ENCODE results near the gene PDE2A. TPM values are rescaled to one million over a fixed set of nuclear protein-coding genes. Genes with fewer than 3 reads are reported as not detected.

PDE2A gene
- total RNA-seq, 1 donor from 2014 or later: not detected

GRCh38 chr11:72710278-72710677 lies 36.1 kb upstream of the PDE2A start:
- no peaks in the 10 kb centered on the region for H3K27me3 Mint-ChIP-seq (ENCODE audit: unreplicated experiment)

GRCh38 chr11:72709478-72710238 lies 35.4 kb upstream of the PDE2A start:
- DNase-seq (ENCODE audit: extremely low spot score, unreplicated experiment): no peak
- H3K36me3 Mint-ChIP-seq (ENCODE audit: unreplicated experiment): peaks cover 32% of the 10 kb centered on the region
- no peak for TF ChIP-seq CTCF (IDR thresholded peaks at IDR 0.05)

More at GRCh38 chr11:72710278-72710677, 36.1 kb upstream of the PDE2A start:
- Mint-ChIP-seq H3K4me3 (ENCODE audit: unreplicated experiment) (no peak overlapping the region), H3K9me3 (ENCODE audit: unreplicated experiment) (no peaks in the 10 kb centered on the region), H3K4me1 (ENCODE audit: unreplicated experiment) (peaks cover 22% of the 10 kb centered on the region), H3K36me3 (ENCODE audit: unreplicated experiment) (peaks cover 32% of the 10 kb centered on the region), H3K27ac (ENCODE audit: unreplicated experiment) (no peak overlapping the region)
- no peak for DNase-seq (ENCODE audit: extremely low spot score, unreplicated experiment)
- TF ChIP-seq CTCF (IDR thresholded peaks at IDR 0.05): no peak

GRCh38 chr11:72707032-72707431 lies 32.8 kb upstream of the PDE2A start:
- Mint-ChIP-seq H3K9me3 (ENCODE audit: unreplicated experiment) (no peaks in the 10 kb centered on the region), H3K4me3 (ENCODE audit: unreplicated experiment) (no peak overlapping the region), H3K4me1 (ENCODE audit: unreplicated experiment) (peaks cover 46% of the 10 kb centered on the region), H3K36me3 (ENCODE audit: unreplicated experiment) (peaks cover 28% of the 10 kb centered on the region), H3K27me3 (ENCODE audit: unreplicated experiment) (no peaks in the 10 kb centered on the region), H3K27ac (ENCODE audit: unreplicated experiment) (no peak overlapping the region)
- no peak for DNase-seq (ENCODE audit: extremely low spot score, unreplicated experiment)
- TF ChIP-seq CTCF (IDR thresholded peaks at IDR 0.05): no peak

More at GRCh38 chr11:72709478-72710238, 35.4 kb upstream of the PDE2A start:
- no peak overlapping the region for H3K4me3 Mint-ChIP-seq (ENCODE audit: unreplicated experiment)
- H3K4me1 Mint-ChIP-seq (ENCODE audit: unreplicated experiment): peaks cover 29% of the 10 kb centered on the region
- no peaks in the 10 kb centered on the region for H3K27me3 Mint-ChIP-seq (ENCODE audit: unreplicated experiment)
- H3K27ac Mint-ChIP-seq (ENCODE audit: unreplicated experiment): no peak overlapping the region
- H3K9me3 Mint-ChIP-seq (ENCODE audit: unreplicated experiment): no peaks in the 10 kb centered on the region

GRCh38 chr11:72706579-72706978 lies 32.4 kb upstream of the PDE2A start:
- TF ChIP-seq CTCF (IDR thresholded peaks at IDR 0.05): no peak
- no peak for DNase-seq (ENCODE audit: extremely low spot score, unreplicated experiment)
- Mint-ChIP-seq H3K4me3 (ENCODE audit: unreplicated experiment) (no peak overlapping the region), H3K27me3 (ENCODE audit: unreplicated experiment) (no peaks in the 10 kb centered on the region), H3K36me3 (ENCODE audit: unreplicated experiment) (peaks cover 28% of the 10 kb centered on the region), H3K9me3 (ENCODE audit: unreplicated experiment) (no peaks in the 10 kb centered on the region), H3K27ac (ENCODE audit: unreplicated experiment) (no peak overlapping the region), H3K4me1 (ENCODE audit: unreplicated experiment) (peaks cover 46% of the 10 kb centered on the region)

GRCh38 chr11:72705442-72706365 lies 31.5 kb upstream of the PDE2A start:
- peaks cover 29% of the 10 kb centered on the region for H3K36me3 Mint-ChIP-seq (ENCODE audit: unreplicated experiment)
- no peaks in the 10 kb centered on the region for H3K9me3 Mint-ChIP-seq (ENCODE audit: unreplicated experiment)
- H3K4me3 Mint-ChIP-seq (ENCODE audit: unreplicated experiment): no peak overlapping the region
- no peak overlapping the region for H3K27ac Mint-ChIP-seq (ENCODE audit: unreplicated experiment)
- H3K27me3 Mint-ChIP-seq (ENCODE audit: unreplicated experiment): no peaks in the 10 kb centered on the region
- H3K4me1 Mint-ChIP-seq (ENCODE audit: unreplicated experiment): peaks cover 46% of the 10 kb centered on the region
- TF ChIP-seq CTCF (IDR thresholded peaks at IDR 0.05): no peak
- DNase-seq (ENCODE audit: extremely low spot score, unreplicated experiment): no peak
